Measurements from ENCODE around the gene CHSY1.
A peak's percentile ranks its signal among the peaks of the same experiment; 100 is the strongest.

Gene CHSY1

GRCh38 chr15:101158166-101159095 is 93.4 kb downstream of the CHSY1 start:
- Histone ChIP-seq H3K27me3 (no peaks in the 10 kb centered on the region), H3K4me1 (peaks cover 0 to 3% (median 0%) of the 10 kb centered on the region in 4 donors), H3K27ac (no peak overlapping the region), H3K4me3 (no peak overlapping the region), H3K36me3 (no peaks in the 10 kb centered on the region), H3K9me3 (no peaks in the 10 kb centered on the region)
- TF ChIP-seq CTCF (IDR thresholded peaks at IDR 0.05): no peak
- DNase-seq: peak in 1 of 2 donors; percentile 42
- intact Hi-C loops (cut with DNase I; ENCODE audit: low total_unique reads): no loop called here

GRCh38 chr15:101157721-101158120 is 94.1 kb downstream of the CHSY1 start:
- Histone ChIP-seq H3K27ac (no peak overlapping the region), H3K4me1 (no peaks in the 10 kb centered on the region), H3K27me3 (no peaks in the 10 kb centered on the region), H3K9me3 (no peaks in the 10 kb centered on the region), H3K36me3 (no peaks in the 10 kb centered on the region), H3K4me3 (no peak overlapping the region)
- TF ChIP-seq CTCF (IDR thresholded peaks at IDR 0.05): no peak
- DNase-seq: no peak
- intact Hi-C loops (cut with DNase I; ENCODE audit: low total_unique reads): no loop called here

GRCh38 chr15:101156509-101157159 is 95.2 kb downstream of the CHSY1 start:
- no peak for DNase-seq
- H3K36me3 ChIP-seq: no peaks in the 10 kb centered on the region
- H3K27me3 ChIP-seq: no peaks in the 10 kb centered on the region
- H3K4me3 ChIP-seq: no peak overlapping the region
- H3K9me3 ChIP-seq: no peaks in the 10 kb centered on the region
- H3K27ac ChIP-seq: no peak overlapping the region
- intact Hi-C loops (cut with DNase I; ENCODE audit: low total_unique reads): no loop called here
- no peaks in the 10 kb centered on the region for H3K4me1 ChIP-seq
- no peak for TF ChIP-seq CTCF (IDR thresholded peaks at IDR 0.05)

- TF ChIP-seq CTCF (IDR thresholded peaks at IDR 0.05): no peak
- Histone ChIP-seq H3K27me3 (no peaks in the 10 kb centered on the region), H3K27ac (no peak overlapping the region), H3K4me3 (no peak overlapping the region), H3K36me3 (no peaks in the 10 kb centered on the region), H3K9me3 (no peaks in the 10 kb centered on the region), H3K4me1 (no peaks in the 10 kb centered on the region)
- no peak for DNase-seq
- intact Hi-C loops (cut with DNase I; ENCODE audit: low total_unique reads): no loop called here
Measured at GRCh38 chr15:101156061-101156460, 95.8 kb downstream of the CHSY1 start.

GRCh38 chr15:101153801-101154656 is 97.8 kb downstream of the CHSY1 start:
- Histone ChIP-seq H3K4me1 (no peaks in the 10 kb centered on the region), H3K36me3 (no peaks in the 10 kb centered on the region), H3K27me3 (no peaks in the 10 kb centered on the region), H3K27ac (no peak overlapping the region), H3K4me3 (no peak overlapping the region), H3K9me3 (no peaks in the 10 kb centered on the region)
- no peak for TF ChIP-seq CTCF (IDR thresholded peaks at IDR 0.05)
- DNase-seq: peak in 1 of 2 donors; percentile 46
- intact Hi-C loops (cut with DNase I; ENCODE audit: low total_unique reads): no loop called here
